CD4-positive, alpha-beta T cell treated with Interleukin-4 for 4 hours (primary cell): ENCODE results near the gene EFHD2.
"Not testable (repeated sequence)": the region's sequence is repeated elsewhere in the genome, so short reads cannot be mapped to it uniquely, and the experiment has no call there.

Experiments
- DNase-seq: peaks from one replicate; pipeline ENCODE4 v3.0.0-alpha.2; 2020

Gene EFHD2

DNA sequence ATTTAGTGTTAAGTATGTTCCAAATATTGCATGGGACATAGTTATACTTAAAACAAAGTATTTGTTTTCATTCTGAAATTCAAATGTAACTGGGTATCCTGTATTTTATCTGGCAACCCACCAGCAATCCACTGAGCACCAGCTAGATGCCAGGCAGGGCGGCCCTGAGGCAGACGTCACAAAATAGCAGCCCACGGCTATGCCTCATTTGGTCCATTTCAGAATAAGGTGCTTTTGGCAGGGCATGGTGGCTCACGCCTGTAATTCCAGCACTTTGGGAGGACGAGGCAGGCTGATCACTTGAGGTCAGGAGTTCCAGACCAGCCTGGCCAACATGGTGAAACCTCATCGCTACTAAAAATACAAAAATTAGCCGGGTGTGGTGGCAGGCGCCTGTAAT, 19.9 kb upstream of the EFHD2 start:
- not testable (repeated sequence) for DNase-seq

DNA sequence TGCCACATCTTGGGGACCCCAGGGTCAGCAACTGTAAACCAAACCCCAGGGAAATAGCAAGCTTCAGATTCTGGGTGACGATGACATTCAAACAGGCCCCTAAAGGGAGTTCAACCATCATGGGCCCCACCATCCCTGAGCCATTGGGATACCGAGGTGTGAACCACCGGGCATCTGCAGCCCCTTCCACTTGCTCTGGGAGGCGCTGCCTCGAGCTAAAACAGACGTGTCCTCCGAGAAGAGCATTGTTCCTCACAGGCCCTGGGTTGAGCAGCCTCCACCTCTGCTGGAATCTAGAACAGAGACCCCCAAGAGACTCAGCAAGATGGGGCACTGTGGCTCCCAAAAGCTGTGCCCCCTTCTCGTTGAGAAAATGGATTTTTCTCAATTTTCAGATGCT, 19.0 kb upstream of the EFHD2 start:
- DNase-seq, result no peak

DNA sequence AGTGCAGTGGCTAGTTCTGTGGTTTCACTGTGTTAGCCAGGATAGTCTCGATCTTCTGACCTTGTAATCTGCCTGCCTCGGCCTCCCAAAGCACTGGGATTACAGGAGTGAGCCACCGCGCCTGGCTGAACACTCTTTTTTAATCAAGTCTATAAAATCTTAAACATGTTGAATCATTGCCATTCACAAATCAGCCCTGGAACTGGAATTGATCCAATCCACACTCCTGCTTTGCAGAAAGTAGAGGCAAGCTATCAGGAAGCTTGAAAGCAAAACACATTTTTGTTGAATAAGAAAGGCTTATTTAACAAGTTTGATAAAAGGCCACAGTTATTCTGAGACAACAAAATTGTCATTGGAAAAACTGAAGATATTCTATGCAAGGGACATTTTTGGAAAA, 18.3 kb upstream of the EFHD2 start:
- no peak for DNase-seq

DNA sequence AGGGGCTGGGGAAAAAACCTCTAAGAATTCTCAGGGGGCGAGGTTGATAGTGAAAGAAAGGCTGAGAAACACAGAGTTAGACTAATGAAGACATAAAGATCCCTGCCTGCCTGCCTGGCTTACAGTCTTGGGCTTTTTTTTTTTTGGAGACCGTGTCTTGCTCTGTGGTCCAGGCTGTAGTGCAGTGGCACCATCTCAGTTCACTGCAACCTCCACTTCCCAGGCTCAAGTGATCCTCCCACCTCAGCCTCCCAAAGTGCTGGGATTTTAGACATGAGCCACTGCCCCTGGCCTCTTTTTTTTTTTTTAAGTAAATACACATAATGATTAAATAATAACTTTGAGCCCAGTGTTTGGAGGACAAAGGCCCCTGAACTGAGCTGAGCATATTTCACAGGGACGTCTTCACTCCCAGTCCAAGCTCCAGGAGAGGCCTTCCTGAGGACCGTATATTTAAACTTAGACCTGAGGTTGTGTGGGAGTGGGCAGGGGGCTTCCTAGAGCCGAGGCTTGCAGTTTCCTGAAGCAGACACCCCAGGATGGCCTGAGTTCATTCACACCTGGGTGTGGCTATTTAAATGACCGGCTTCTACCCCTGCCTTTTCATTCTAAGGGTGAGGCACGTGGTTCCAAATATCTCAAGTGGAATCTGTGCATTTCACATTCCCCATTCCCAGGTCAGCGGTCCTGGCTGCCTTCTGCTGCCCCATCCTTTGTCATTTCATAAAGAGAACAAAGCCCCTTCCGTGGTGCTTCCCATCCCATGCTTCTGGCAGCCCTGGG, 16.0 kb upstream of the EFHD2 start:
- DNase-seq, result no peak

- DNase-seq, result no peak
Observed at GRCh38 chr1:15394258-15394690, 15.4 kb upstream of the EFHD2 start.

DNA sequence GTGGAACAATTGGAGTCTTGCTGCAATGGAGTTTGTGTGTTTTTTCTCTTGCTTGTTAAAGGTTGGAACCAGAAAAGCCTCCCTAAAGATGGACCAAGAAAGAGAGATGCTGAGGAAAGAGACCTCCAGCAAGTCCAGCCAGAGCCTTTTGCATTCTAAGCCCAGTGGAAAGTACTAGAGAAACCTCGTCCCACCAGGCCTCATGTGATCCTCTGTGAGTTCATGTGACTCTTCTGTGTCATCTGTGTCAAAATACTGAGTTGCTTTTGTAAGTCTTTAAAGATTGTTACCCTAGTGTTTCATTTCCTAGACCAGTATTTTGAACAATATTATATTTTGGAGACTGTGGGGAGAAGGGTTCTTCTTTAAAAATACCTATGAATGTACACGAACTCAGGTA, 12.5 kb upstream of the EFHD2 start:
- no peak for DNase-seq

DNA sequence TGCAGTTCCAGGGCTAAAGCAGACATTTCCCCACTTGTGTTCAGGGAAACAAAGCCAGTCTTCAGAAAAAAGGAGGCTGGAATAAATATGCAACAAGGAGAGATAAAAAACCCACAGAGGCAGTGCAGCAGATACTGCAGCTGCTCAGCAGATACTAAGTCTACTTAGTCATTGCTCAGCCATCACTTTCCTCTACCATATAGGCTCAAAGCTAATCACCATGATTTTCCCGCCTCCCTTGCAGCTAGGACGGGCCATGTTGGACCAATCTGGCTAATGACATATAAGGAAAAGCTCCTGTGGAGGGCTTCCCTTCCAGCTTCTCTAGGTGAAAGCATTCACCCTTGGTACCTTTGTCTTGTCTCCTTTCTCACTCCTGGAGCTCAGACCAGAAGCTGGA, 10.0 kb upstream of the EFHD2 start:
- no peak for DNase-seq

GRCh38 chr1:15400627-15401026, 9.1 kb upstream of the EFHD2 start:
- DNase-seq, result no peak

- DNase-seq, result no peak
Observed at GRCh38 chr1:15401391-15402055, 8.2 kb upstream of the EFHD2 start.

- DNase-seq, result no peak
Observed at GRCh38 chr1:15402809-15403450, 6.8 kb upstream of the EFHD2 start.

DNA sequence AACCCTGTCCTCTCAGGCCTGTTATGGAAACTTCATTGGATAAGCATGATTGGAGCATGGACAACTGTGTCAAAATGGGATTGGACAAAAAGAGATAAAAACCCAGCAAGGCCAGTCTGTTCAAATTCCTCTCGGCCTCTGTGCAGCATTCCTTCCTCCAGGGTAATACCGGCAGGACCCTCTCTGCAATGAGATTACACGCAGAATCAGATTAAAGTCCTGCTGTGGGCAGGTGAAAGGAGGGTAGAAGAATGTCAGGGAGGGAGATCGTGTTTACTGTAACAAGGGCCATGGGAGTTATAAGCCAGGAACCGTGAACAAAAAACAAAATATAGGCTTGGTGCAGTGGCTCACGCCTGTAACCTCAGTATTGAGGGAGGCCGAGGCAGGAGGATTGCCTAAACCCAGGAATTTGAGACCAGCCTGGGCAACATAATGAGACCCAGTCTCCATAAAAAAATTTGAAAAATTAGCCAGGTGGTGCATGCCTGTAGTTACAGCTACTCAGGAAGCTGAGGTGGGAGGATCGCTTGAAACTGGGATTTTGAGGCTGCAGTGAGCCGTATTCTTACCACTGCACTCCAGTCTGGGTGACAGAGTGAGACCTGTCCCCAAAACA, 5.6 kb upstream of the EFHD2 start:
- DNase-seq, result no peak

GRCh38 chr1:15405106-15405850, 4.4 kb upstream of the EFHD2 start:
- no peak for DNase-seq

- DNase-seq, result no peak
Observed at GRCh38 chr1:15406614-15407559, 2.8 kb upstream of the EFHD2 start.

- no peak for DNase-seq
Observed at GRCh38 chr1:15407580-15407979, 2.1 kb upstream of the EFHD2 start.

DNA sequence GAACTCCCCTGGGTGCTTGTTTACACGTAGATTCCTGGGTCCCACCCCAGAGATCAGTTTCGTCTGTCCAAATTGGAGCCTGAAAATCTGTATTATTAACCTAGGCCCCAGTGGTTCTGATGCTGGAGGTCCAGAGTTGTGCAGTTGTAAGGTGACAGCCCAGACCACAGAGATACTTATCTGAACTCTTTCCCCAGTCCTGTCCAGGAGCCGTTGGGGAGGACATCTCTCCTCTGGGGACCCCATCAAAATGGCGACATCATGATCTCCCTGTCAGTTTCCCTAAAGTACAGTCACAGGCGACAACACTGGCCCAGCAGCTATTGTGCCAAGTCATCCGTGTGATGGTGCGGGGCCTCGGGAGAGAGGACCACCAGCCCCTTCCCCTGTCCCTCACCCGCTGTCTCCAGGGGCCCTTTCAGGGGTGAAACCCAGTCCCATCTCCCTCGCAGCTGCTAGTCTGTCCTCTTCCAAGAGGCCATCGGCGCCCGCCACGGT, 749 bp upstream of the EFHD2 start:
- no peak for DNase-seq

- DNase-seq, result no peak
Observed at GRCh38 chr1:15410223-15410883, 665 bp downstream of the EFHD2 start.

- DNase-seq, result no peak
Observed at GRCh38 chr1:15410884-15411245, 1.2 kb downstream of the EFHD2 start.

DNA sequence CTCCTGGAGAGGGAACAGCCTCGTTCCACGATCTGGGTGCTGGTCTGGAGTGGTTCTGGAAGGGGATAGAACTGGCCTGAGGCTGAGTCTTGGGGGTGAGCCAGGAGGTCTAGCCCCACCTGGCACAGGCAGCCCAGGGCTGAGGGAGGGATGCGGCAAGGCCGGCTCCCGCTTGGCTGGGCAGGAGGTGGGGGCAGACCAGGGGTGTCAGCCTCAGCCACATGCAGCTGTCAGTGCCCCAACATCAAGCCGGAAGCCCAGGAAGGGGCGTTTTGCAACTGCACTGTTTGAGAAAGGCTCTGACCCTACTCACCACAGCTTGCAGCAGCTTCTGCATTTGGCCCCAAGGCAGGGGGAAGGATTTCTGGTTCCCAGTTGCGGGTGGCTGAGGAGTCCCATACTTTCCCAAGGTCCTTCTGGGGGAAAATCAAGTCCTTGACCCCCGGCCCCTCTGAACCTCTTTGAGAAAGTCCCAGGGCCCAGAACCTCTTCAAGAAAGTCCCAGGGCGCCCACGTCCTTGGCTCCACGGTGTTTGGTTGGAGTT, 2.0 kb downstream of the EFHD2 start:
- peak; percentile 56 for DNase-seq

DNA sequence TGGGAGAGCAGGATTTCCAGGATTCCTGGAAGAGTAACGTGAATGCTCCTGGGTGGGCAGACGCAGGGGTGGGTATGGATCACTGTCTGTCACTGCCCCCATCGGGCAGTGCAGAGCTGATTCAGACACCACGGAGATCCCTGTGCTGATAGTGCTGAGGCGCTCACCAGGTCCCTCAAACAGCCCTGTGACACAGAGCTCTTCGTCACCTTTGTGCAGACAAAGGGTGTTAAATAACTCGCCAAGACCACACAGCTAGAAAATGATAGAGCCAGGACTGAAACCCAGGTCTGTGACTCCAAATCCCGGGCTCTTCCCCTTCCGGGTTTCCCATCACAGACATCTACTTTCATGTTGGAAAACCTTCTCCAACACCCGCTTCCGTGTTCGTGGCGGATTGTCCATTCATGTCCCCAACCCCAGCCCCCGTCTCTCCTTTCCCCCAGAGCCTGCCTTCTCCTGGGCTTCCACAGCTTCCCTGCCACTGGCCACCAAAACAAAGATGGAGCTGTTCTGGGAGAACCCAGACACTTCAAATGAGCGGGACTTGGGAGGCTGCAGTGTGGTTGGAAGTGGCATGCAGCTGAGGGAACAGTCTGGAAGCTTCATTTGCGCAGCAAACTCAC, 2.6 kb downstream of the EFHD2 start:
- DNase-seq, result peak; percentile 79

GRCh38 chr1:15412843-15413242, 3.2 kb downstream of the EFHD2 start:
- DNase-seq, result no peak
